Right ventricle myocardium inferior (tissue), 1 donor: ENCODE measurements around the gene COPS7B. TPM values are rescaled to one million over a fixed set of nuclear protein-coding genes. Genes with fewer than 3 reads are reported as not detected.
A peak's percentile ranks its signal among the peaks of the same experiment; 100 is the strongest.

Experiments
- ATAC-seq: fragments of 200-7000 bp; cut with Tn5 transposase; one replicate; pipeline ENCODE4 v1.9.1; 2020; ENCODE audit warnings: mild to moderate bottlenecking, moderate library complexity
- DNase-seq: peaks from one replicate; pipeline ENCODE4 v3.0.0; 2021; ENCODE audit errors: missing footprints
- intact Hi-C: fragments of 100-400 bp; cut with DNase I; formaldehyde crosslinking; loops from one replicate; pipeline ENCODE4 v1.11.0; 2022
- total RNA-seq: library from RNA; stranded (reverse); fragmentation: NEBNext Ultra II Directional; extraction: Animal tissue kit (Norgen Biotek cat#: 25700); gene quantifications from one replicate; pipeline ENCODE4 v1.2.1, GENCODE V29; 2021
- donor health status: DM: no; HTN: yes; CAD: no; lungs with severe emphysema.

Gene COPS7B
- total RNA-seq, 1 donor from 2014 or later: 19.8 TPM

- intact Hi-C loops: loop anchor here (5.0 kb wide), 1 partner anchor 70 kb away; no protein-coding TSS in a partner anchor
- no peak for DNase-seq
- no peak for ATAC-seq
Measured at GRCh38 chr2:231781798-231782726, 4.2 kb upstream of the COPS7B start.

GRCh38 chr2:231785413-231785812 lies 832 bp upstream of the COPS7B start:
- DNase-seq (no peak), ATAC-seq (no peak)
- intact Hi-C loops: no loop called here

DNA sequence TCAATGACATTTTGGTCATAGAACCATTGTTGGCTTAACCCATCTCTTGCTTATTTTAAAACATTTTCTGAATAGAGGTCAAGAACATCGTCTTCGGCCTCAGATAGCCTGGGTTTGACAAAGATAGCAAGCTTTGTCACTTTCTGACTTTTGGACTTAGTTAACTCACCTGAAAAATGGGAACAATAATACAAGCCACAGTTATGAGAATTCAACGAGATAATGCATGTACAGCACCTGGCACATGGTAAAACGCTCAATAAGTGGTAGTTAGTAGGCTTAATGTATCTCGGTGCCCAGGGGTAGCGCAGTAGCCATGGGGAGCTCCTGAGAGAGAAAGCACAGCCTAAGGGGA lies 446 bp upstream of the COPS7B start:
- DNase-seq: no peak
- intact Hi-C loops: no loop called here
- no peak for ATAC-seq

DNA sequence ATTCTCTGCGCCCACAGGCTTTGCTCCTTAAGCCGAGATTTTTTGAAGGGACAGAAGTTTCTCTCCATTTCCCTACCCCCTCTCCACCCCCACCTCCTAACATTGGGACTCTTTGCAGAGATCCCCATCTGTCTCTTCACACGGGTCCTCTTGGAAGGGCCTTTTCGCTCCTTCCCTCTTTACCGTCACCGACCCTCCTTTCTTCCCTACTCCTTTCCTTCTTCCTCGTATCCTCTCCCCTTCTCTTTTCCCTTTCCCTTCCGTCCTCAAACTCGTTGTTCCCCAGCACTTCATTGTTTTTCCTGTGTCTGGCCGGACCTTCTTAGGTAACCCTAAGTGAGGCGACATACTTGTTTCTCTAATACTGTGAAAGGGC lies 660 bp downstream of the COPS7B start:
- DNase-seq: no peak
- ATAC-seq: no peak
- intact Hi-C loops: no loop called here

DNA sequence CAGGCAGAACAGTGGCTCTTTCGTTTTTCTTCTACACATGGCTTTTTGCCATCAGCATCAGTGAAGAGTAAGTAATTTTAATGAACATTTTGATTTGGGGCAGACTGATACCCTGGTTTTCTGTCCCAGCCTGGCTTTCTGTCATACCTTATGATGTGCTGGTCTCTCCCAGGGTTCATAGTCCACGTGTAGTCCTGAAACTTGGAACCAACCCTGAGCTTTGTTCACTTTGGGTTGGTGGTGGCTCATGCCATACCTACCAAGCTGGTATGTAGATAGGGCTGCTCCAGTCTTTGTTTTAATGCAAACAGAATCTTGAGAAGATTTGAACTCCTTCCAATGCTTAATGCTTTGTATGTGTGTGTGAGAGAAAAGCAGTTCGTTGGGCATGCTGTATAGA lies 4.9 kb downstream of the COPS7B start:
- DNase-seq (no peak), ATAC-seq (no peak)
- intact Hi-C loops: no loop called here

GRCh38 chr2:231794383-231794782 lies 8.1 kb downstream of the COPS7B start:
- intact Hi-C loops: no loop called here
- no peak for DNase-seq
- ATAC-seq: no peak

GRCh38 chr2:231795525-231796327 lies 9.5 kb downstream of the COPS7B start:
- ATAC-seq (no peak), DNase-seq (no peak)
- intact Hi-C loops: no loop called here

GRCh38 chr2:231800493-231801091 lies 14.3 kb downstream of the COPS7B start:
- DNase-seq: peak; percentile 69
- intact Hi-C loops: no loop called here
- ATAC-seq: no peak

- DNase-seq: no peak
- intact Hi-C loops: no loop called here
- ATAC-seq: no peak
Measured at GRCh38 chr2:231803501-231804138, 17.4 kb downstream of the COPS7B start.

- intact Hi-C loops: no loop called here
- no peak for ATAC-seq
Measured at GRCh38 chr2:231807020-231807419, 20.8 kb downstream of the COPS7B start.

GRCh38 chr2:231810905-231811304 lies 24.7 kb downstream of the COPS7B start:
- ATAC-seq (peak; percentile 48), DNase-seq (no peak)
- intact Hi-C loops: no loop called here

More at GRCh38 chr2:231807020-231807419, 20.8 kb downstream of the COPS7B start:
- no peak for DNase-seq

- intact Hi-C loops: no loop called here
- DNase-seq: no peak
- no peak for ATAC-seq
Measured at GRCh38 chr2:231816327-231817026, 30.2 kb downstream of the COPS7B start.

GRCh38 chr2:231819447-231820042 lies 33.3 kb downstream of the COPS7B start:
- DNase-seq (no peak), ATAC-seq (peak; percentile 39)
- intact Hi-C loops: no loop called here

DNA sequence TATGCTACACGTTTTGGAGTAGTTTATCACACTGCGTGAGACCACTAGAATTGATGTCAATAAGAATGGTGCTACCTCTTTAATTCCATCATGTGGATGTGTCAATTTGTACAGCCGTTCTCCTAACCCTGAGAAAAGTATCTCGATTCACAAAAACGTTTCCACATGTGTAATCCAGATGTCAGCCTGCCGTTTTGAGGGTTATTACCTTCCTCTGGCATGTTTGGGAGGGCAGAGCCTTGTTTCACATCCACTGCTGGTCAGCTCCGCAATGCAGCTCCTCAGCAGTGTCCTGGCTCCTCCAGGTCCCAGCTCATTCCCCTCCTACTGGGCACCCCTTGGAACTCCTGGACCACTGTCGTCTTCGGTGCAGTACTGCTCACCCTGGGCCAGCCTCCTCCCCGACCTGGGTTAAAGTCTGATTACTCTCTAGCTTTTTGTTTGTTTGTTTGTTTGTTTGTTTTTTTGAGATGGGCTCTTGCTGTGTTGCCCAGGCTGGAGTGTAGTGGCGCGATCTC lies 34.6 kb downstream of the COPS7B start:
- DNase-seq (no peak), ATAC-seq (no peak)
- intact Hi-C loops: no loop called here

GRCh38 chr2:231821908-231822307 lies 35.7 kb downstream of the COPS7B start:
- intact Hi-C loops: no loop called here
- ATAC-seq (no peak), DNase-seq (no peak)

DNA sequence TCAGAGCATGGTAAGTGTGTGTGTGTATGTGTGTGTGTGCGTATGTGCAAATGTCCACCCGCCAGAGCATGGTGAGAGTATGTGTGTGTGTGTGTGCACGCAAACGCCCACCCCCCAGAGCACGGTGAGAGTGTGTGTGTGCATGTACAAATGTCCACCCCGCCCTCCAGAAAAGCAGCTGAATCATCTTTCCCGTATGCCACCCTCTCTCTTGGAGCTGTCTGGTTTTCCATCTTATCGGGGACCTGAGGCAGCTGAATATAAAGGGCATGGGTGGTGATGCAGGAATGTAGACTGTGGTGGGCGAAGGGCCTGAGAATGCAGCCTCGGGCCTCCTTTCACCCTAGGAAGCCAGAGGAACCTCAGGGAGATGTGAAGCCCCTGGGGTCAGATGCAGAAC lies 66.9 kb downstream of the COPS7B start:
- DNase-seq (no peak), ATAC-seq (no peak)
- intact Hi-C loops: loop anchor here (5.0 kb wide), 1 partner anchor 589 kb away; no protein-coding TSS in a partner anchor

DNA sequence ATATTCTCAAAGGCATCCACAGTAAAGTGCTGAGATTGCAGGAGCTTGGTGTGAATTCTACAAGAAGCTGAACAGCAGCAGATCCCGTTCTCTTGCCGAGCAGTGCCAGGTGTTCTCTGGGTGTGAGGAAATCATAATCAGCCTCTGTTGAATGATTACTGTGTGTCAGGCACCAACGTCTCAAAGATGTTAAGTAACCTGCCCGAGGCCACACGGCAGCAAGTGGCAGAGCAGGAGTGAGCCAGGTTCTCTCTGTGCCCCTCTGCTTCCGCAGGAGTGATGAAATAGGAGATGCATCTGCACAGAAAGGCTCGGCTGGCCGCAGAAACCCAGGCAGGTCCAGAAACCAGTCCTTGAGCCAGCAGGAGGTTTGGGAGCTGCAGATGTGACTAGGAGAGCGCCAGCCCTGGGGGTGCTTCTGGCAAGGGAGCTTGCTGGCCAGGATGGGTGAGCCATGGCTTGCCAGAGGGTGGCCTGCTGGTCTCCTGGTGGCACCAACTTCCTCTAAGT lies 68.4 kb downstream of the COPS7B start:
- ATAC-seq: no peak
- intact Hi-C loops: loop anchor here (5.0 kb wide), 1 partner anchor 588 kb away; no protein-coding TSS in a partner anchor
- DNase-seq: no peak

DNA sequence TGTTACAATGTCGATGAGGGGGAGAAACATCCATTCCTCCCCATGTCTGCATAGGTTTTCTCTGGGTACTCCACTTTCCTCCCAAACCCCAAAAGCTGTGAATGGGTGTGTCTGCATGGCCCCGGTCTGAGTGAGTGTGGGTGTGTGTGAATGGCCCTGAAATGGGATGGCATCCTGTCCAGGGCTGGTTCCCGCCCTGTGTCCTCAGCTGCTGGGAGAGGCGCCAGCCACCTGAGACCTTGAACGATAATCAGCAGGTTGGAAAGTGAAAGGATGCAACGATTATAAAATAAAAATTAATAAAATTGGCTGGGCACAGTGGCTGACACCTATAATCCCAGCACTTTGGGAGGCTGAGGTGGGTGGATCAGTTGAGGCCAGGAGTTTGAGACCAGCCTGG lies 70.7 kb downstream of the COPS7B start:
- intact Hi-C loops: no loop called here
- ATAC-seq: no peak
- no peak for DNase-seq
